HepG2 (cell line): ENCODE data around the gene RAB1B. TPM values are rescaled to one million over a fixed set of nuclear protein-coding genes. Genes with fewer than 3 reads are reported as not detected.

ENCODE experiments used
- ATAD3A ChIP-seq: sonication (generic); formaldehyde crosslinking; IDR thresholded peaks from 2 replicates; pipeline ENCODE4 v1.4.0; 2020; ENCODE audit warnings: missing genetic modification reagents
- DR1 ChIP-seq: sonication (generic); formaldehyde crosslinking; IDR thresholded peaks from 2 replicates; pipeline ENCODE4 v1.8.0; 2021; ENCODE audit warnings: mild to moderate bottlenecking, missing genetic modification reagents, inconsistent platforms
- ELF3 ChIP-seq: IDR thresholded peaks from 2 replicates; pipeline ENCODE4 v1.6.1; 2016; ENCODE audit warnings: missing genetic modification reagents, missing compliant biosample characterization
- FOXA3 ChIP-seq: IDR thresholded peaks from 2 replicates; pipeline ENCODE4 v1.6.1; 2016; ENCODE audit warnings: missing genetic modification reagents, missing compliant biosample characterization
- GPN1 ChIP-seq: sonication (generic); formaldehyde crosslinking; IDR thresholded peaks from 2 replicates; pipeline ENCODE4 v1.5.1; 2020; ENCODE audit warnings: missing genetic modification reagents, borderline replicate concordance
- HBP1 ChIP-seq: IDR thresholded peaks from 2 replicates; pipeline ENCODE4 v1.6.1; 2016; ENCODE audit warnings: low read depth, control low read depth
- KLF16 ChIP-seq, 2 experiments: sonication (generic) in 1 of 2; formaldehyde crosslinking in 1 of 2; IDR thresholded peaks; 2 replicates each; pipeline versions ENCODE4 v1.6.1 to v1.8.0; 2016 to 2023; ENCODE audit warnings: missing genetic modification reagents in 2 of 2, missing compliant biosample characterization in 1 of 2
- KLF6 ChIP-seq: IDR thresholded peaks from 2 replicates; pipeline ENCODE4 v1.8.0; 2016; ENCODE audit warnings: missing biosample characterization, missing genetic modification reagents
- KMT2B ChIP-seq: IDR thresholded peaks from 2 replicates; pipeline ENCODE4 v1.6.1; 2016; ENCODE audit warnings: missing genetic modification reagents, missing compliant biosample characterization
- MAFK ChIP-seq, 2 experiments: IDR thresholded peaks in 1 of 2; conservative IDR thresholded peaks in 1 of 2; 2 replicates each; pipeline ENCODE4 v1.6.1; 2011; ENCODE audit warnings: improper control_type of control experiment in 2 of 2, low read length in 2 of 2
- NFE2 ChIP-seq: sonication (generic); formaldehyde crosslinking; IDR thresholded peaks from 2 replicates; pipeline ENCODE4 v1.4.0; 2020; ENCODE audit warnings: missing genetic modification reagents
- PHF8 ChIP-seq: sonication (generic); formaldehyde crosslinking; IDR thresholded peaks from 2 replicates; pipeline ENCODE4 v1.5.0; 2020; ENCODE audit warnings: missing genetic modification reagents
- PLSCR1 ChIP-seq: sonication (generic); formaldehyde crosslinking; IDR thresholded peaks from 2 replicates; pipeline ENCODE4 v1.5.0; 2020; ENCODE audit warnings: missing genetic modification reagents, mild to moderate bottlenecking, borderline replicate concordance
- SIX1 ChIP-seq: sonication (generic); formaldehyde crosslinking; IDR thresholded peaks from 2 replicates; pipeline ENCODE4 v1.4.0; 2020; ENCODE audit warnings: missing genetic modification reagents, borderline replicate concordance
- SYNCRIP ChIP-seq: fragments of 200-400 bp; formaldehyde crosslinking; IDR thresholded peaks from 2 replicates; pipeline ENCODE4 v1.6.1; 2018; ENCODE audit warnings: mild to moderate bottlenecking, low read depth, low read length; ENCODE audit not compliant: insufficient read depth
- TAF15 ChIP-seq: fragments of 200-400 bp; formaldehyde crosslinking; IDR thresholded peaks from one replicate; pipeline ENCODE4 v1.6.1; 2018; ENCODE audit warnings: mild to moderate bottlenecking, low read depth, low read length; ENCODE audit not compliant: poor library complexity, severe bottlenecking
- THAP11 ChIP-seq: IDR thresholded peaks from 2 replicates; pipeline ENCODE4 v1.6.1; 2016; ENCODE audit warnings: missing biosample characterization, missing genetic modification reagents
- ZNF18 ChIP-seq: sonication (generic); formaldehyde crosslinking; IDR thresholded peaks from 2 replicates; pipeline ENCODE4 v1.8.0; 2022; ENCODE audit warnings: mild to moderate bottlenecking, missing genetic modification reagents; ENCODE audit not compliant: insufficient replicate concordance
- ZNF282 ChIP-seq: fragments of 450-650 bp; IDR thresholded peaks from 2 replicates; pipeline ENCODE4 v1.6.1; 2018; ENCODE audit not compliant: partially characterized antibody
- ZNF550 ChIP-seq: sonication (generic); formaldehyde crosslinking; IDR thresholded peaks from 2 replicates; pipeline ENCODE4 v1.4.0; 2020; ENCODE audit warnings: mild to moderate bottlenecking, missing genetic modification reagents, borderline replicate concordance
- ZNF577 ChIP-seq: sonication (generic); formaldehyde crosslinking; IDR thresholded peaks from 2 replicates; pipeline ENCODE4 v1.4.0; 2020; ENCODE audit warnings: mild to moderate bottlenecking, low read depth, missing genetic modification reagents, borderline replicate concordance
- ZNF597 ChIP-seq: sonication (generic); formaldehyde crosslinking; IDR thresholded peaks from 2 replicates; pipeline ENCODE4 v1.5.0; 2020; ENCODE audit warnings: missing genetic modification reagents
- ZNF7 ChIP-seq: IDR thresholded peaks from 2 replicates; pipeline ENCODE4 v1.6.1; 2016; ENCODE audit warnings: missing biosample characterization, missing genetic modification reagents
- ZNF703 ChIP-seq: sonication (generic); formaldehyde crosslinking; IDR thresholded peaks from 2 replicates; pipeline ENCODE4 v1.5.1; 2020; ENCODE audit warnings: missing genetic modification reagents, mild to moderate bottlenecking, moderate library complexity, borderline replicate concordance
- ZNF724P ChIP-seq: sonication (generic); formaldehyde crosslinking; IDR thresholded peaks from 2 replicates; pipeline ENCODE4 v1.8.0; 2022; ENCODE audit warnings: missing genetic modification reagents, borderline replicate concordance
- ZNF749 ChIP-seq: sonication (generic); formaldehyde crosslinking; IDR thresholded peaks from 2 replicates; pipeline ENCODE4 v1.8.0; 2022; ENCODE audit warnings: mild to moderate bottlenecking, missing genetic modification reagents, moderate library complexity, borderline replicate concordance
- ZNF841 ChIP-seq: sonication (generic); formaldehyde crosslinking; IDR thresholded peaks from 2 replicates; pipeline ENCODE4 v1.8.1; 2023; ENCODE audit warnings: missing genetic modification reagents, borderline replicate concordance
- polyA plus RNA-seq, 8 experiments: library from polyadenylated mRNA; depleted of rRNA in 3 of 8; stranded (reverse) in 7 of 8; unstranded in 1 of 8; fragments of >200 nt; fragmentation: Illumina TruSeq in 4 of 8; extraction: Trizol in 4 of 8; gene quantifications; 2 replicates each; pipeline versions ENCODE4 v1.2.1 to v1.2.3, GENCODE V29; 2011 to 2016; ENCODE audit warnings: low read depth in 4 of 8, missing spikeins in 1 of 8, mixed read lengths in 1 of 8; ENCODE audit not compliant: insufficient read depth in 1 of 8
- total RNA-seq, 5 experiments: library from RNA; depleted of rRNA; stranded (reverse); fragments of >200 nt; fragmentation: Illumina TruSeq; extraction: Trizol; gene quantifications; 2 replicates each; pipeline ENCODE4 v1.2.3, GENCODE V29; 2016; ENCODE audit warnings: low read depth in 1 of 5

Gene RAB1B
- total and polyA plus RNA-seq, 2 of the 13 experiments (the other 11 are each of a cell fraction or from before 2014, with no cell fraction given) = 77.9 to 87.9 TPM

GRCh38 chr11:66311965-66312548 is 43.6 kb downstream of the RAB1B start (continued):
- TF ChIP-seq ZNF577 (CRISPR knock-in tag) (no peak), ZNF841 (no peak), ATAD3A (CRISPR knock-in tag) (no peak), FOXA3 (peak; percentile 35; the same call in 1 of the 2 replicates), KLF6 (CRISPR knock-in tag) (no peak), HBP1 (CRISPR knock-in tag) (no peak), SIX1 (no peak), ELF3 (CRISPR knock-in tag) (no peak), SYNCRIP (no peak), ZNF550 (CRISPR knock-in tag) (peak; percentile 63; the same call in 1 of the 2 replicates), ZNF7 (CRISPR knock-in tag) (peak; percentile 67), TAF15 (no peak), ZNF18 (CRISPR knock-in tag) (peak; percentile 88), ZNF749 (0 out of 2 replicates have a peak, but pooled peaks have one; percentile 8), GPN1 (CRISPR knock-in tag) (no peak), ZNF703 (CRISPR knock-in tag) (no peak), NFE2 (CRISPR knock-in tag) (no peak), DR1 (CRISPR knock-in tag) (no peak; the same call in 1 of the 2 replicates), KMT2B (CRISPR knock-in tag) (peak; percentile 21; the same call in 1 of the 2 replicates), THAP11 (CRISPR knock-in tag) (peak; percentile 48; the same call in 1 of the 2 replicates), PHF8 (CRISPR knock-in tag) (peak; percentile 57; the same call in 1 of the 2 replicates), ZNF282 (no peak), ZNF597 (CRISPR knock-in tag) (no peak), MAFK (conservative IDR thresholded peaks at IDR 0.05 in 1 of 2, IDR thresholded peaks at IDR 0.05 in 1 of 2; ENCODE audit: low read length in 2 of 2) (no peak), KLF16 (CRISPR knock-in tag; IDR thresholded peaks at IDR 0.05) (no peak; a peak in 2 of 4 replicates), PLSCR1 (CRISPR knock-in tag) (no peak), ZNF724P (no peak)
